HG02943 (cell line): ENCODE results near the gene PRRC1.

Source experiments
- ATAC-seq: cut with Tn5 transposase; IDR thresholded peaks from one replicate; pipeline ENCODE4 v1.9.1; 2021; ENCODE audit warnings: mild to moderate bottlenecking, low read depth, moderate library complexity; ENCODE audit not compliant: unreplicated experiment

Gene PRRC1

DNA sequence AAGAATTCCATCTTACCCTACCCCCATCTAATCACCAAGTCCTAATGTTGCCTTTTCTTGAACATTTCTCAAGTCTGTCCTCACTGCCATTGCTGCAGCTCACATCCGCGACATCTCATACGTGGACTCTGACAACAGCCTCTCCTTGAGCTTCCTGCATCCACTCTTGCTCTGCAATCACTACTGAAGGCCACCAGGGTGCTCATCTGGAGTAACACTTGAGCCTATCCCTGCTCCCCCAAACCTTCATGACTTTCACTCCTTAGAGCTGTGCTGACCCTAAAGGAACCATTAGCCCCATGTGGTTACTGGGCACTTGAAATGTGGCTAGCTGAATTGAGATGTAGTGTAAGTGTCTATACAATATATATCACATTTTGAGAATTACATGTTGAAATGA is 85.0 kb downstream of the PRRC1 start:
- no peak for ATAC-seq

DNA sequence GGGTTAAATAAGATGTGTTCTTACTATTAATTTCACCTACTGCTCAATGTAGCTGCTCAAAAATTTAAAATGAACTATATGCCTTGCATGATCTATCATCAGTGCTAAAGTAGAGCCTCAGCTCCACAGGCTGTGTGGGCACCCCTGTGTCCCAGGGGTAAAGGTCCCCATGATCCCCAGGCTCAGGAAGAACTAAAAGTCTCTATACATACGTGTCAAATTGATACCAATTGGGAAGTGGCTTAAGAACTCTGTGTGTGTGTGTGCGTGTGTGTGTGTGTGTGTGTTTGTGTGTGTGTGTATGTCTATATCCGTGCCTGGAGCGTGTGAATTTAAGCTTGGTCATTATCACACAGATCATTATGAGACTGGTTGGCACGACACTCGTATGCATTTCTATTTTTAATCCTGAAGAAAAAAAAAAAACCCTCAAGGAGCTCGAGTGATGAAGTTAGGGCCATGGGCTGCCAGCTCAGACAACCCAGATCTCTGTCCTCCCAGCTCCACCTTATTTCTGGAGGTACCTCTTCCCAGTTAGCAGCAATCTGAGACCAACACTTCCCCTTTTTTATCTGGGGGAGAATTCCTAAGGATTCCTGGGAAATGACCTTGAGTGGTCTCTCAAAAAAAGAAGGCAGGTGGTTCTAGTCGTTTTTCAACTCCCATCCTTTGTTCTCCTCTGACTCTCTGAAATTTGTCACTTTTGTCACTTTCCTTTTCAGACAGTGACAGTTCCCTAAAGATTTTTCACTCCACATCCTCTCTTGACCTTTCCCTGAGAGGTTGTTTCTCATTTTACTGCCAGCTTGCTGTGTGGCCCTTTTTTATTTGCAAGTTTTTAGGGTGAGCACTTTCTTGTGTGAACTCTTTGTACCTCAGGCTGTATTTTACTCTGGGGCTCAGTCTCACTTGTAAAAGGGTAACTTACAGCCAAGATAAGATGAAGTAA is 85.7 kb downstream of the PRRC1 start:
- ATAC-seq = no peak
